ENCODE results near the gene CREB1.

CREB1 gene

DNA sequence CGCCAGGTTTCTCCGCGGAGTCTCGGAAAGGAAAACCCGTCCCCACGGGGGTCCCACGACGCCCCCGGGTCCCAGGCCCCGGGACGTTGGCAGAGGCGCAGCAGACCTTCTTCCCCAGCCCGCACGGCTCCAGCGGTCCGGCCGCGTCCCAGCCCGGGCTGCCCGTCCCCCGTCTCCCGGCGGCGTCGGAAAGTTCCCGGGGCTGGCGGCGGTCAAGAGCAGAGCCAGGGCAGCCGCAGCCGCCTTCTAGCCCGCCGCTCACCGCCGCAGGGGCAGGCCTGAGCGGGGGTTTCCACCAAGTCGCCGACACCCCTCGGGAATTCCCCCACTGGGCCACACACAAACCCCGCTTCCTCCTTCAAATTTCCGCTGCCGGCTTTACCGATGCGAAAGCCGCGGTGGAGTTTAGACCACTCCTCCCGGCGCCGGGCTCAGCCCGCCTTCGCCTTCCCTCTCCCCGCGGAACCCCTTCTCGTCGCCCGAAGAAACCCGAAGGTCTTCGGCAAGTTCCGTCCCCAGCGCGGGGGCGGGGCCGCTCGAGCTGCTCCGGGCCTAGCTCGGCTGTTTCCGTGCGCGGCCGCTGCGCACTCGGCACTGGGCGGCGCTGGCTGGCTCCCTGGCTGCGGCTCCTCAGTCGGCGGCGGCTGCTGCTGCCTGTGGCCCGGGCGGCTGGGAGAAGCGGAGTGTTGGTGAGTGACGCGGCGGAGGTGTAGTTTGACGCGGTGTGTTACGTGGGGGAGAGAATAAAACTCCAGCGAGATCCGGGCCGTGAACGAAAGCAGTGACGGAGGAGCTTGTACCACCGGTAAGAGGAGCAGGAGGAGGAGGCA, at the start of gene CREB1:
Gene CREB1 (plus strand): TSS at position 633 of the 830 bp plus-strand sequence. CDS start 25,674 bp downstream, outside the sequence.
- TF ChIP-seq, protein P1, sequence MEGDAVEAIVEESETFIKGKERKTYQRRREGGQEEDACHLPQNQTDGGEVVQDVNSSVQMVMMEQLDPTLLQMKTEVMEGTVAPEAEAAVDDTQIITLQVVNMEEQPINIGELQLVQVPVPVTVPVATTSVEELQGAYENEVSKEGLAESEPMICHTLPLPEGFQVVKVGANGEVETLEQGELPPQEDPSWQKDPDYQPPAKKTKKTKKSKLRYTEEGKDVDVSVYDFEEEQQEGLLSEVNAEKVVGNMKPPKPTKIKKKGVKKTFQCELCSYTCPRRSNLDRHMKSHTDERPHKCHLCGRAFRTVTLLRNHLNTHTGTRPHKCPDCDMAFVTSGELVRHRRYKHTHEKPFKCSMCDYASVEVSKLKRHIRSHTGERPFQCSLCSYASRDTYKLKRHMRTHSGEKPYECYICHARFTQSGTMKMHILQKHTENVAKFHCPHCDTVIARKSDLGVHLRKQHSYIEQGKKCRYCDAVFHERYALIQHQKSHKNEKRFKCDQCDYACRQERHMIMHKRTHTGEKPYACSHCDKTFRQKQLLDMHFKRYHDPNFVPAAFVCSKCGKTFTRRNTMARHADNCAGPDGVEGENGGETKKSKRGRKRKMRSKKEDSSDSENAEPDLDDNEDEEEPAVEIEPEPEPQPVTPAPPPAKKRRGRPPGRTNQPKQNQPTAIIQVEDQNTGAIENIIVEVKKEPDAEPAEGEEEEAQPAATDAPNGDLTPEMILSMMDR (IDR thresholded peaks at IDR 0.05), result no peak

DNA sequence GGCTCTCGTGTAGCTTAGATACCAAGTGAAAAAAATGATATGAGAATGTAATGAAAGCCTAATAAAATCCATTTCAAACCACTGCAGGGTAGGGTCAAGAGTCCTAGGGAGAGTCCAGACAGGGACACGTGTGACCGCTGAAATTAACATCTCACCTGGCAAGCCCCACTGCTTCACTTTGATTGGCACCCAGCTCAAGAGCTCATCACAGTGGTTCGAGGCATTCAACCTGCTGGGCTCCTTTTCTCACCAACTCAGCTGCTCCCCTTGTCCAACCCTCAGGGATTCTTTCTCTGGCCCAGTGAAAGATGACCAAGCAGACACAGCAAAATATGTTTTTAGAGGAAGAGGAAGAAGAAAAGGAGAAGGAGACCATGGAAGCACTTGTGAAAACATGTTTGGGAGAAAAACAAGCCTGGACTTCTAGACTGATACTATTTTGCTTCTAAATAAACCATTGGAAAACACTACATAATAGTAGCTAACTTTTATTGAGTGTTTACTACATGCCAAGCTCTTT, 49.2 kb upstream of the CREB1 start:
- TF ChIP-seq, protein P1 (IDR thresholded peaks at IDR 0.05), result no peak

DNA sequence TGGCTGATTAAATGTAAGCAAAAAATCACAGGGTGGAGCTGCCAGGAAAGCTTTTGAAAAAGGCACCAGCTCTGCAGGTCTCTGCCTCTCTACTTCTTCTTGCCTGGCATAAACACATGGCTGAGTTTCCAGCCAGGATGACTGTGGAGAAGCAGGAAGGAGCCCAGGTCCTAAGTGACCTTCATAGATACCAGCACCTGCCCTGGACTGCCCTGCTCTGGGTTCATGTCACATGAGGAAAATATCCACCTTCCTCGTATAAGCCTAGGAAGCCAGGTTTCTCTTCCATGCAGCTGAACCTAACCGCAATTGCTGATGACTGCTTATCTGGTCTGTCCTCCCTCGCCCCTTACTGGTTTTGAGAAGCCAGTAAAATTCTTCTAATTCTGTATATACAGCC, 47.8 kb upstream of the CREB1 start:
- TF ChIP-seq, protein P1 (IDR thresholded peaks at IDR 0.05), result no peak

DNA sequence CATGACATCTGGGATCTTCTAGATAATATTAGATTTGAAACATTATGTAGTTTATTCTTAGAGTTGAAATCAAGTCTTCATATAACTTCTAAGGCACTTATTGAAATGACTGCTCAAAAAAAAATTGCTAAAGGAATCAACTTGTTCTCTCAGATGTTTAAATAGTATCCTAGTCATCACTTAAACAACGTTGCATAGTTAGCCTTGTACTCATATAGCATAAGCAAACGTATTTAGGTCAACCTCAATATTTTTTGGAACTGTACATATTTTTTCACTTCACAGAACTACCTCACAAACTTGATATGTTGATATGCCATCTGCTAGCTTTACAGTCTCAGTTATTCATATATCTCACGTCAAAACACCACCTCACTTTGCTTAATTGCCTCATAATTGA, 47.1 kb upstream of the CREB1 start:
- TF ChIP-seq, protein P1 (IDR thresholded peaks at IDR 0.05), result no peak

DNA sequence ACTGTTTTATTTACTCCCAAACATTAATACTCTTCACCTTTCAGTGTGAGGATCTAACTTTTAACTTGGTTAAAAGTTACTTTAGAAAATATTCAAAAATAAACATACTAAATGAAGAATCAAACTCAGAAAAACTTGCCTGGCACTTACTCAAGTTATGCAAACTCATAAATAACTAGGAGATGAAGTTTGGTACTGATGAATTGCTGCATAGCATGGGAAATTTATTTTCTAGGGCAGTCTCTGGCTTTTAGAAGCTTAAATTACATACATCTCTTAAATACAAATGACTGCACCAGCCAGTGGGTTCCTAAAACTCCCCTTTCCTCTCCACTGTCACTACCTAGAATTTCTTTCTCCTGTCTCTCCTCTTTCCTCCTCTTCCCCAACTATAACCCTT, 46.7 kb upstream of the CREB1 start:
- TF ChIP-seq, protein P1 (IDR thresholded peaks at IDR 0.05), result no peak

DNA sequence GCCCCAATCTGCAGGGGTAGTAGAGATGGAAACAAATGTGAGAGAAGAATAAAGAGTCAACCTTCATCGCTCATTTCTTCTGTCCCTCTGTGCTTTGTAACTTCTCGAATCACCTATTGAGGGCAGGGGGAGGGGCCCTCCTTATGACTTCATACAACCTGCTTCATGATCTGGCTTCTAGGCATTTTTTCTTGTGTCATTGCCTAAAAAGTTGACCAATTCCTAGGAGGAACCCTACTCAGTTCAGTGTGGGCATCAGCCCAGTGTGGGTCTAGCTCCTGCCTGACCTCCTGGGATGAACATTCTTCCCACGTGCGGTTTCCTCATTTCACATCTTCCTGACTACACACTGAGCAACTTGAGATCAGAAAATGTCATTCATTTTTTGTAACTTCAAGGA, 46.3 kb upstream of the CREB1 start:
- TF ChIP-seq, protein P1 (IDR thresholded peaks at IDR 0.05), result no peak

DNA sequence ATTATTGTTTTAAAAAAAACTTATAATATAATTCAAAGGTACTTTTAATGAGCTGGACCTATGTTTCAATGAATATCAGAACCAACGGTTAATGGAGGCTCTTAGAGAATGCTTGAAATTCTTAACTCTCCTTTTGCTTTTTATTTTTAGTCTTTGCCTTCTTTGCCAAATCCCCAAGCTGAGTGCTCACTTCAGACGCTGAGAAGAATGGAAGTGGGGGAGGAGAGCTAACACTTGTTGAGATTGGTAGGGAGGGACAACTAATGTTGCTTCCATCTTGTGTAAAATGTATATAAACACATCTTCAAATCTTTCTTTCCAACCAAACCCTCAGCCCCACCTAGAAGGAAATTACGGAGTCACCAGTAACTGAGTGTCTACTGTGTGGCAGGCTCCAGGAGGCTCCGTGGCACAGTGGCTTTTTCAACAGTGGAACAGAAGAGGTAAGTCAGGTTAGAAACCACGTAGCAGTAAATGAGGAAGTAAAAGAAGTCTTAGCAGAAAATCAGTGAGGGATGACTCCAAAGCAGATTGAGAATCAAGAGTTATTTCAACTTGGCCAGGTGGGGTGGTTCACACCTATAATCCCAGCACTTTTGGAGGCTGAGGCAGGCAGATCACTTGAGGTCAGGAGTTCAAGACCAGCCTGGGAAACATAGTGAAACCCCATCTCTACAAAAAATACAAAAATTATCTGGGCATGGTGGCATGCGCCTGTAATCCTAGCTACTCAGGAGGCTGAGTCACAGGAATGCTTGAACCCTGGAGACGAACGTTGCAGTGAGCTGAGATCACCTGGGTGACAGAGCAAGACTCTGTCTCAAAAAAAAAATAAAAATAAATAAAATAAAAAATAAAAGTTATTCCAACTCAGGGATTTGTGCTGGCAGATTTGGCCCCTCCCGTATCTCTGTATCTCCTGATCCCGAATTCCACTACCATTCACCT, 45.0 kb upstream of the CREB1 start:
- TF ChIP-seq, protein P1 (IDR thresholded peaks at IDR 0.05), result no peak

All from LNCAP (cell line).